SK-N-MC (cell line): Measurements from ENCODE around the gene SKIC3.

Experiments
- DNase-seq: peaks from one replicate; pipeline ENCODE4 v3.0.0-alpha.2; 2011; ENCODE audit warnings: low read depth, low spot score
- H3K27ac ChIP-seq: fragments of 200-600 bp; sonication (generic); 2 replicates; pipeline ENCODE4 v1.5.1; 2016; ENCODE audit warnings: mixed run types
- H3K36me3 ChIP-seq: fragments of 200-600 bp; sonication (generic); 2 replicates; pipeline ENCODE4 v1.6.1; 2017; ENCODE audit warnings: antibody characterized with exemption, low read length, mixed read lengths; ENCODE audit not compliant: insufficient read depth
- H3K4me3 ChIP-seq: fragments of 200-600 bp; sonication (generic); 2 replicates; pipeline ENCODE4 v1.5.1; 2016
- H3K9ac ChIP-seq: fragments of 200-600 bp; sonication (generic); 2 replicates; pipeline ENCODE4 v1.8.0; 2017; ENCODE audit warnings: mixed run types, mixed read lengths; ENCODE audit not compliant: insufficient read length
- H3K9me3 ChIP-seq: fragments of 200-600 bp; sonication (generic); 2 replicates; pipeline ENCODE4 v1.6.1; 2017; ENCODE audit warnings: low read depth, mild to moderate bottlenecking, antibody characterized with exemption, low read length, moderate library complexity, mixed read lengths
- EZH2 ChIP-seq: fragments of 200-600 bp; sonication (generic); IDR thresholded peaks from one replicate; pipeline ENCODE4 v1.6.1; 2017; ENCODE audit warnings: antibody characterized with exemption
- FOXP2 ChIP-seq: optimal IDR thresholded peaks from 2 replicates; pipeline ENCODE3; 2011; ENCODE audit warnings: mild to moderate bottlenecking, moderate library complexity; ENCODE audit not compliant: insufficient read depth; ENCODE audit errors: extremely low read length, control extremely low read depth
- POLR2AphosphoS5 ChIP-seq: IDR thresholded peaks from 2 replicates; pipeline ENCODE4 v1.6.1; 2012; ENCODE audit warnings: mild to moderate bottlenecking, low read depth, low read length, borderline replicate concordance

The SKIC3 gene

GRCh38 chr5:95554647-95555548 is at the start of gene SKIC3, which contains the start of gene ARSK:
Gene SKIC3 (minus strand): TSS chr5:95554977. CDS start chr5:95547150, 7,827 bp downstream.
Gene ARSK (plus strand): TSS chr5:95555101. CDS start chr5:95555279, 178 bp downstream.
- TF ChIP-seq POLR2AphosphoS5, result peak; percentile 88
- no peak for TF ChIP-seq EZH2
- peaks cover 18% of the 10 kb centered on the region for H3K36me3 ChIP-seq
- H3K27ac ChIP-seq, result no peak within 1 kb of the TSS
- DNase-seq, result peak; percentile 99
- peak within 1 kb of the TSS; percentile 81 for H3K4me3 ChIP-seq
- H3K9me3 ChIP-seq, result no peaks in the 10 kb centered on the region
- peak within 1 kb of the TSS; percentile 73 for H3K9ac ChIP-seq

- no peak overlapping the region for H3K27ac ChIP-seq
Measured at GRCh38 chr5:95600557-95600956, 45.8 kb upstream of the SKIC3 start.

GRCh38 chr5:95599252-95599651 is 44.5 kb upstream of the SKIC3 start:
- Histone ChIP-seq H3K27ac (no peak overlapping the region), H3K9ac (no peak overlapping the region), H3K4me3 (no peak overlapping the region), H3K9me3 (no peaks in the 10 kb centered on the region), H3K36me3 (no peaks in the 10 kb centered on the region)
- no peak for TF ChIP-seq POLR2AphosphoS5
- TF ChIP-seq FOXP2, result no peak
- TF ChIP-seq EZH2, result no peak
- DNase-seq, result no peak

More at GRCh38 chr5:95600557-95600956, 45.8 kb upstream of the SKIC3 start:
- no peak for TF ChIP-seq EZH2
- no peak for TF ChIP-seq POLR2AphosphoS5
- no peak for TF ChIP-seq FOXP2
- Histone ChIP-seq H3K9ac (no peak overlapping the region), H3K36me3 (no peaks in the 10 kb centered on the region), H3K9me3 (no peaks in the 10 kb centered on the region), H3K4me3 (no peak overlapping the region)
- no peak for DNase-seq

DNA sequence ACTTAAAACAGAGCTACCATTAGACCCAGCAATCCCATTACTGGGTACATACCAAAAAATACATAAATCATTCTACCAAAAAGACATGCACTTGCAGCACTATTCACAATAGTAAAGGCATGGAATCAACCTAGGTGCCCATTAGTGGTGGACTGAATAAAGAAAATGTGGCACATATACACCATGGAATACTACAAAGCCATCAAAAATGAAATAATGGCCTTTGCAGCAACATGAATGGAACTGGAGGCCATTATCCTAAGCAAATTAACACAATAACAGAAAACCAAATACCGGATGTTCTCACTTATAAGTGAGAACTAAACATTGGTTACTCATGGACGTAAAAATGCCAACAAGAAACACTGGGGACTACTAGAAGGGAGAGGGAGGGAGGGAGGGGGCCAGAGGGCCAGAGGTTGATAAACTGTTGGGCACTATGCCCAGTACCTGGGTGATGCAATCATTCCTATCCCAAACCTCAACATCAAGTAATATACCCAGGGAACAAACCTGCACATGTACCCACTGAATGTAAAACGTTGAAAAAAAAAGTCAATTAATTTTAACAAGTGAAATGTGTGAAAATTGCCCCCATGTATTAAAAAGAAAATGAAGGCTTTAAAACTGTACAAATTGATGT is 40.6 kb upstream of the SKIC3 start:
- Histone ChIP-seq H3K9ac (no peak overlapping the region), H3K4me3 (no peak overlapping the region), H3K9me3 (no peaks in the 10 kb centered on the region), H3K27ac (no peak overlapping the region), H3K36me3 (no peaks in the 10 kb centered on the region)
- TF ChIP-seq POLR2AphosphoS5 (no peak), FOXP2 (no peak), EZH2 (no peak)
- DNase-seq, result no peak

GRCh38 chr5:95591490-95591901 is 36.7 kb upstream of the SKIC3 start:
- H3K27ac ChIP-seq, result no peak overlapping the region
- no peak overlapping the region for H3K9ac ChIP-seq
- DNase-seq, result no peak
- H3K4me3 ChIP-seq, result no peak overlapping the region
- no peaks in the 10 kb centered on the region for H3K9me3 ChIP-seq
- TF ChIP-seq POLR2AphosphoS5 (no peak), EZH2 (no peak), FOXP2 (no peak)
- no peaks in the 10 kb centered on the region for H3K36me3 ChIP-seq

GRCh38 chr5:95590880-95591279 is 36.1 kb upstream of the SKIC3 start:
- DNase-seq, result no peak

DNA sequence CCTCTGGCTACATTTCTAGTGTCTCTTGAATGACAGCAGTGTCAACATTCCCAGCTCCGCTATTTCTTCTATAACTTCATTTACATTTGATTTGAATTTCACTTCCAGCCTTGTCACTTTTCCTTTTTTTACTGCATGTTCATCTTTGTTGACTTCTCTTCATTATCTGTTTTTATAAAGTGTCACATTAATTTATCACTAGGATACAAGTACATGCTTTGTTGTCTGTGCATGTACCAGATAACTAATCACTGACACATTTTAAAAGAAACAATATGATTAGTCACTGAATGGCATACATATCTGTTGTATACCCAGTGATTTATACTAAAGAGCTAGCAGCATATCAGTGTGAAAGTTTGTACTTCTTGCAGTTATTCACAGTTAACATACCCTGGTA is 29.2 kb upstream of the SKIC3 start:
- H3K9me3 ChIP-seq, result no peaks in the 10 kb centered on the region
- DNase-seq, result no peak
- no peaks in the 10 kb centered on the region for H3K36me3 ChIP-seq
- H3K27ac ChIP-seq, result no peak overlapping the region
- TF ChIP-seq POLR2AphosphoS5, result no peak
- no peak for TF ChIP-seq FOXP2
- no peak for TF ChIP-seq EZH2
- no peak overlapping the region for H3K9ac ChIP-seq
- H3K4me3 ChIP-seq, result no peak overlapping the region

More at GRCh38 chr5:95590880-95591279, 36.1 kb upstream of the SKIC3 start:
- H3K9ac ChIP-seq, result no peak overlapping the region
- TF ChIP-seq EZH2, result no peak
- no peak for TF ChIP-seq POLR2AphosphoS5
- no peak for TF ChIP-seq FOXP2
- no peaks in the 10 kb centered on the region for H3K36me3 ChIP-seq
- no peaks in the 10 kb centered on the region for H3K9me3 ChIP-seq
- no peak overlapping the region for H3K4me3 ChIP-seq
- H3K27ac ChIP-seq, result no peak overlapping the region

DNA sequence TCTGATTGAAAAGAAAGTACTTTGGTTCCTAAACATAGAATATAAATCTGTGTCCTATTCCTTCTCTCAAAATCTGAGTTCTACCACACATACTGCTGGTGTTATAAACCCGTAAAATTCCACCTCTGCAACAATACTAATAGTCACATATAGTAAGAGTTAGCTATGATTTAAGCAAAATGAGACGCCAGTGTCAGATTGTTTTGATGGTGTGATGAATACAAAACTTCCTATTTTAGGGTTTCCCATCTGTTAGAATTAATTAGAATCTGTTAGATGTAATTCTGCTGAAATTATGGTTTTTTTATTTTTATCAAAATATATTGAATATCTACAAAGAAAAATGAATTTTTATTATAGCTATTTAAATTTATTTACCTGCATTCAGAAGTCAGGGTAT is 26.8 kb upstream of the SKIC3 start:
- Histone ChIP-seq H3K9me3 (no peaks in the 10 kb centered on the region), H3K4me3 (no peak overlapping the region), H3K27ac (no peak overlapping the region), H3K9ac (no peak overlapping the region), H3K36me3 (no peaks in the 10 kb centered on the region)
- DNase-seq, result no peak
- TF ChIP-seq FOXP2 (no peak), POLR2AphosphoS5 (no peak), EZH2 (no peak)
